A549 treated with GW870086 at 1 μM for 4 hours (cell line): ENCODE results near the gene HM13. TPM values are rescaled to one million over a fixed set of nuclear protein-coding genes. Genes with fewer than 3 reads are reported as not detected.

Experiments used
- total RNA-seq: library from RNA; stranded (reverse); fragments of 200-300 nt; extraction: Qiagen RNA extraction; gene quantifications from 5 replicates; pipeline ENCODE4 v1.2.3, GENCODE V29; 2022; ENCODE audit warnings: low read depth

The HM13 gene, protein sequence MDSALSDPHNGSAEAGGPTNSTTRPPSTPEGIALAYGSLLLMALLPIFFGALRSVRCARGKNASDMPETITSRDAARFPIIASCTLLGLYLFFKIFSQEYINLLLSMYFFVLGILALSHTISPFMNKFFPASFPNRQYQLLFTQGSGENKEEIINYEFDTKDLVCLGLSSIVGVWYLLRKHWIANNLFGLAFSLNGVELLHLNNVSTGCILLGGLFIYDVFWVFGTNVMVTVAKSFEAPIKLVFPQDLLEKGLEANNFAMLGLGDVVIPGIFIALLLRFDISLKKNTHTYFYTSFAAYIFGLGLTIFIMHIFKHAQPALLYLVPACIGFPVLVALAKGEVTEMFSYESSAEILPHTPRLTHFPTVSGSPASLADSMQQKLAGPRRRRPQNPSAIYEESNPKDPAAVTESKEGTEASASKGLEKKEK
- 201 to 275 TPM (median 252 TPM) in 5 replicates for total RNA-seq

DNA sequence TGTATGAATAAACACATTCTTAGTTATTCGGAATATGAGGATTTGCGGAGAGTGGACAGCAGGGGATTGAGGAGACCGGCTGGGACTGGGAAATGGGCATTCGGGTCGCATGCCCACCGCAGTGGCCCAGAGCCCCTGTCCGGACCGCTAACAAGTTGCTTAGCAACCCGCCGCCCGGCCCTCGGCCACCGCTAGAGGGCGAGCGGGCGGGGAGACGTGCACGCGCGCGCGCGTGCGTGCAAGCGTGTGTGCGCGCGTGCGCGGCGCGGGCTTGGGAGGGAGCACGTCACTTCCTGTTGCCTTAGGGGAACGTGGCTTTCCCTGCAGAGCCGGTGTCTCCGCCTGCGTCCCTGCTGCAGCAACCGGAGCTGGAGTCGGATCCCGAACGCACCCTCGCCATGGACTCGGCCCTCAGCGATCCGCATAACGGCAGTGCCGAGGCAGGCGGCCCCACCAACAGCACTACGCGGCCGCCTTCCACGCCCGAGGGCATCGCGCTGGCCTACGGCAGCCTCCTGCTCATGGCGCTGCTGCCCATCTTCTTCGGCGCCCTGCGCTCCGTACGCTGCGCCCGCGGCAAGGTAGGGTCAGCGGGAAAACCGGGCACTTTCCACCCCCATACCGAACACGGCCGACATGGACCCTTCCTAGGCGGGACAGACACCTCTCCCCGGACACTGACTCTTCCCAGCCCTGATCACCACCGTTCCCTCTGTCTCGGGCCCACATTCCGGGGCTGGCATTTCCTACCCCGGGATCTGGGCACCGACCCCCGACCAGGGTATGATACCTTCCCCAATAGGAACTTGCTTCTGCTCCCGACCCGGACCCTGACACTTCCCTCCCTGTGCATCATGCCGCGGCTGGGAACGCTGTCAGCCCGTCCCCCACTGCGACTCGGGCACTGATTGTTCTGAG, at the start of gene HM13:
HM13 (plus strand) TSS at position 289 of the 918 bp plus-strand sequence; CDS start at position 399, 110 bp downstream.

DNA sequence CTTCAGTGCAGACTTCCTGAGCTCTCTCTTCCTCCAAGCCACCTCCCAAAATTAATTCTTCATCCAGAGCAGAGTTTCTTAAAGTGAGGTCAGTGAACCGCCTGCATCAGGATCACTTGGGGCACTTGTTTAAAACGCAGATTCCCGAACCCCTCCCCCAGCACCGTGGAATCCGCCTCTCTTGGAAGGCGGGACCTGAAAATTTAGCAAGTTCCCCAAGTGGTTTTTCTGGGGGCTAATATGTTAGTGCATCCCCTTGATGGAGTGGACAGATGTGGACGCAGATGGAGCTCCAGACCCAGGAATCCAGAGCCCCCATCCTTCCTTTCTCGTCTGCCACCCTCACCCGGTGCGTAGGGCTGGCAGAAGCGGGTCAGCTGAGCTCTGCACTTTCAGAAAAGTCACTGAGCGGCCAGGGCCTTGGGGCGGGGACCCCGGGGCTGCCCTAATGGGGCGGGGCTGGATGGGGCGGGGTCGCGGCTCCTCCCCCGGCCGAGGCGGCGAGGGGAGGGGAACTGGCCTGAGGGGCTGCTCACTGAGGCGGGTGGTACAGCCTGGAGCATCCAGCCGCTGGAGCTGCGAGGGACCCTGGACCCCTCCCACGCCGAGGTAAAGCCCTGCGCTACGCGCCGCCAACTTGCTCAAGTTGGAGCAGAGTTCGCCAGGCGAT, 39.3 kb upstream of the HM13 start, which contains the start of the genes DEFB124 and REM1:
DEFB124 (minus strand) TSS at position 370 of the 670 bp plus-strand sequence. CDS start 2,114 bp downstream, outside the sequence.
REM1 (plus strand) TSS at position 531 of the 670 bp plus-strand sequence. CDS start 1,158 bp downstream, outside the sequence.

DNA sequence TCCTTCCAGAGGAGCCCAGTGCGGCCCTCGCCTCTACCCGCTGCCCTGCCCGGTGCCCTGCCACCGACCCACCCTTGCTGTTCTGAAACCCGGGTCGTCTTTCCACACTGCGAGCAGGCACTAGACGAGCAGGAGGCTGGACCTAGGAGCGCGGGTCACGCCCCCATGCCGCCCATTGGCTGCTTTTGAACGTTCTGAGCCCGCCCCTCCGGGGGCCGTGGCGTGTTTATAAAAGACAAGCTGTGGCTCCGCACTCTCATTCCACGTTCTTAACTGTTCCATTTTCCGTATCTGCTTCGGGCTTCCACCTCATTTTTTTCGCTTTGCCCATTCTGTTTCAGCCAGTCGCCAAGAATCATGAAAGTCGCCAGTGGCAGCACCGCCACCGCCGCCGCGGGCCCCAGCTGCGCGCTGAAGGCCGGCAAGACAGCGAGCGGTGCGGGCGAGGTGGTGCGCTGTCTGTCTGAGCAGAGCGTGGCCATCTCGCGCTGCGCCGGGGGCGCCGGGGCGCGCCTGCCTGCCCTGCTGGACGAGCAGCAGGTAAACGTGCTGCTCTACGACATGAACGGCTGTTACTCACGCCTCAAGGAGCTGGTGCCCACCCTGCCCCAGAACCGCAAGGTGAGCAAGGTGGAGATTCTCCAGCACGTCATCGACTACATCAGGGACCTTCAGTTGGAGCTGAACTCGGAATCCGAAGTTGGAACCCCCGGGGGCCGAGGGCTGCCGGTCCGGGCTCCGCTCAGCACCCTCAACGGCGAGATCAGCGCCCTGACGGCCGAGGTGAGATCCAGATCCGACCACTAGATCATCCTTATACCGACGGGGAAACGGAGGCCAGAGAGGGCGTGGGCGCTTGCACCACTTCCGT, 91.0 kb downstream of the HM13 start, which contains the start of gene ID1:
ID1 (plus strand) TSS at position 259 of the 871 bp plus-strand sequence; CDS start at position 358, 99 bp downstream.

Other genes with a start within 250 kb of the HM13 start
- not detected in 5 replicates for gene DEFB116, start 205.9 kb upstream of the HM13 start, total RNA-seq
- not detected in 5 replicates for gene DEFB118, start 145.8 kb upstream of the HM13 start, total RNA-seq
- gene DEFB119, start 123.9 kb upstream of the HM13 start, total RNA-seq, result not detected in 5 replicates
- gene DEFB121, start 108.2 kb upstream of the HM13 start, total RNA-seq, result not detected in 5 replicates
- gene DEFB123, start 73.8 kb upstream of the HM13 start, total RNA-seq, result not detected in 5 replicates
- gene DEFB124, start 39.3 kb upstream of the HM13 start, total RNA-seq, result not detected in 5 replicates
- gene REM1, start 39.2 kb upstream of the HM13 start, total RNA-seq, result 0.39 to 0.82 TPM (median 0.56 TPM) in 5 replicates
- 385 to 513 TPM (median 425 TPM) in 5 replicates for gene ID1, start 90.8 kb downstream of the HM13 start, total RNA-seq
- gene COX4I2, start 123.5 kb downstream of the HM13 start, total RNA-seq, result not detected in 5 replicates
- 255 to 281 TPM (median 270 TPM) in 5 replicates for gene BCL2L1, start 208.4 kb downstream of the HM13 start, total RNA-seq
- 98.1 to 114 TPM (median 103 TPM) in 5 replicates for gene TPX2, start 224.8 kb downstream of the HM13 start, total RNA-seq